Ureter (tissue), 1 donor: Measurements from ENCODE around the gene UBA52. TPM values are rescaled to one million over a fixed set of nuclear protein-coding genes. Genes with fewer than 3 reads are reported as not detected.
A peak's percentile ranks its signal among the peaks of the same experiment; 100 is the strongest.
"Not testable (repeated sequence)": the region's sequence is repeated elsewhere in the genome, so short reads cannot be mapped to it uniquely, and the experiment has no call there.

Experiments used
- DNase-seq: peaks from one replicate; pipeline ENCODE4 v3.0.0-alpha.2; 2020; ENCODE audit warnings: low spot score
- total RNA-seq: library from RNA; stranded (reverse); gene quantifications from one replicate; pipeline ENCODE4 v1.2.4, GENCODE V29; 2023
- donor health status: DM: yes; HTN: yes; CAD: no.

Gene UBA52
- total RNA-seq, 1 donor from 2014 or later, result 1,235 TPM

DNA sequence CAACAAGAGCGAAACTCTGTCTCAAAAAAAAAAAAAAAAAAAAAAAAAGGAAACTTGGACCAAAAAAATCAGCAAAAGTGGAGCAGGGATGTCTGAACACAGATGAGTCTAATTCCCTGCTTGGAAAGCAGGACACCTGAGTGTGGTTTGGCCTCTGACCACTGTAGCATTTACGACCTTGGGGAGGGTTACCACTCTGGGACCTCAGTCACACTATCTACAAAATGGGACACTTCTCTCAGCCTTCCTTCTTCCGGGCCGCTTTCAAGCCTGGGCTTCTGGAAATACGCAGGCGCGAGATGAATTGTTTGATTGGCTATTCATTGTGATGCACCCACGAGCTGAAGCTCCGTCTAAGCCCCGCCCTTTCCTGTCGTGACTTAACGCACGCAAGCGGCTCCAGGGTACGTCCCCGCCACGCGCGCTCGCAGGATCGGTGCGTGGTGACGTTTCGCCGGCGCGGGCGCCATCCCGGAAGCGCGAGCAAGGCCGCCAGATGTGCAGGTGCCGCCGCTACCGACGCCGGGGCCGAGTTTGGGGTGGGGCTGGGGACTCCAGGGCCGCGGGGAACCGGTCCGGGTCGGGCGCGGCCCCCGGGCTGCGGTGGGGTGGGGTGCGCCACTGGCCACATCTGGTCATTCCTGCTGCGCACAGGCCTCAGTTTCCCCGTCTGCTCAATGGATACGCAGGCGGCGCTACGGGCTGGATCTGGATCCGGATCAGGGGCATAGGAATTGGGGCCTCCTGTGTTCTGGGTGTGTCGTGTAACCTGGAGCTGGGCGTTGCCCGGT is 14.1 kb upstream of the UBA52 start, which contains the start of gene KXD1:
Gene KXD1, plus strand, starts transcription at position 460 of the 791 bp plus-strand sequence. CDS start 4,187 bp downstream, outside the sequence.
- DNase-seq, result peak; percentile 98

DNA sequence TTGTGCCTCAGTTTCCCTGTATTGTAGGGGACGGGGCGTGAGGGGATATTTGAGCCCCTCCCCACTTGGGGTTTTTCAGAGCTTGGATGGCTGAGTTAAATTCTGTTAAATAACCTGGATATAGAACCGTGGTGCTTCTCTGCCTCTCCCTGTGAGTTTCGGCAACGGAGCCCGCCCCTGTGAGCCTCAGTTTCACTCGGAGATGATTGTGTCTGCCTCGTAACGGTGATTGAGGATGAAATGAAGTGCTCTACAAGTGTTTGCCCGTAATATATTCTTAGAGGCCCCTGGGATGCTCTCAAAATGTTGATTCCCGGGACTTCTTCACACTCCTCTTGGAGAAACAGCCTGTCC is 13.5 kb upstream of the UBA52 start:
- no peak for DNase-seq

DNA sequence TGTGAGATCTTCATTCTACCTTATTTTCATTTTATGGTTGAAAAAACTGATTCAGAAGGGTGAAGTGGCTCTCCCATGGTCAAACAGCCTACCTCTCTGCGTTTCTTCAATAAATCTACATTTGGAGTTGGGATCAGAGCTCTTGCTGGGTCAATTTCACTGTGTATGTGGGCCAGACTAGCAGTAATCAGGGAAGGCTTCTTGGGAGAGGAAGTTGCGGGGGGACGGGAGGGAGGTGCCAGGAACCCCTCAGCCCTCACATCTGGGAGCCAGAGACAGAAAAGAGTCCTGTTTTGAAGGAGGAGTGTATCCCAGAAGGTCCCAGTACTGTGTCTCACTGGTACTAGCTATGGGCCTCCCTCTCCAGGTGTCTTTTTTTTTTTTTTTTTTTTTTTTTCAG is 13.1 kb upstream of the UBA52 start:
- no peak for DNase-seq

DNA sequence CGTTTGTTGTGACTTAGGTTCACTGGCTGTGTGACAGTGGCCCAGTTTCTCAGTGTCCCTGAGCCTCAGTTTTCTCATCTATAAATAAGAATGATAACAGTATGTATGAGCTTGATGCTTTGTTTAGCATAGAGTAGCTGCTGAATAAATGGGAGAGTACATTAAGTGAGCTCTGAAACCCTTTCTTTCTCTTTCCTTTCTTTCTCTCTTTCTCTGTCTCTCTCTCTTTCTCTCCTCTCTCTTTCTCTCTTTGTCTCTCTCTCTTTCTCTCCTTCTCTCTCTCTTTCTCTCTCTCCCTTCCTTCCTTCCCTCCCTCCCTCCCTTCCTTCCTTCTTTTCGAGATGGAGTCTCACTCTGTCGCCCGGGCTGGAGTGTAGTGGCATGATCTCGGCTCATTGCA is 12.0 kb upstream of the UBA52 start:
- no peak for DNase-seq

DNA sequence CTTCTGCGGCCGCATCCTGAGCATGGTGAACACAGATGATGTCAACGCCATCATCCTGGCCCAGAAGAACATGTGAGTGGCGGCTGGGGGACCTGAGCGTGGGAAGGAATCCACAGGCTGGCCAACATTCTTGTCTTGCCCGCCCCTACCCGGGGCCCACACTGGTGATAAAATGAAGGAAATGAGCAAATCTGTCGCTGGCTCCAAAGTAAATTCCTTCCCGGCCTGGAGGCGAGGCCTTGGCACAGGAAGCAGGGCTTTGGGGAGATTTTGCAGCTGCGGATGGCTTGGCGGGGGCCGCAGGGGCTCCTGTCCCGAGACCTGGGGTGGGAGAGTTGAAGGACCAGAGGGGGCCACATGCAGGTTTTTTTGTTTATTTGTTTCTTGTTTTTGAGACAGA is 9.6 kb upstream of the UBA52 start:
- no peak for DNase-seq

DNA sequence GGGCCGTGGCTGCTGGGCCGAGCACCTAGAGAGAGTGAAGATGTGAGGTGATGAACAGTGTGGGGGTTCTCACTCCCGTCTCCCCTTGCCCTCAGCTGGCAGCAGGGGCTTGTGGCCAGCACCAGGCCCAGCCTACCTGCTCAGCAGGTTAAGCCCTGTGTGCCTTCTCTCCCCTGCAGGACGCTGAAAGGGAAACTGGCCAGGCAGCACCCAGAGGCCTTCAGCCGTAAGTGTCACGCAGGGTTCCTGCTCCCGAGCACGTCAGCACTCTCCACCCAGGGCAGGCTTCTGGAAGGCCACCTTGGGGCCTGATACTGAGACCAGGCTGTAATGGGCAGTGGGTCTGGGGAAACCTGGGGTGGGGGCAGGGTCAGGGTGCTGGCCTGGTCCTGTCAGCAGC is 4.7 kb upstream of the UBA52 start:
- no peak for DNase-seq

DNA sequence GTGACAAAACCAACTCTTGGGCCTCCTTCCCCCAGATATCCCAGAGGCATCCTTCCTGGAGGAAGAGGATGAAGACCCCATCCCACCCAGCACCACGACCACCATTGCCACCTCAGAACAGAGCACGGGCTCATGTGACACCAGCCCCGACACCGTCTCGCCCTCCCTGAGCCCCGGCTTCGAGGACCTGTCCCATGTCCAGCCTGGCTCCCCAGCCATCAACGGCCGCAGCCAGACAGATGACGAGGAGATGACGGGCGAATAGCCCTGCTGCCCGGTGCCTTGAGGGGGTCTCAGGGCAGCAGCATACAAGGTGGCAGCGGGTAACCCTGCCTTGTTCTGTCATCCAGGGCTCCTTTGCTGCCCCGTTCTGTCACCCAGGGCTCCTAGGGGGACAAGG is 3.3 kb upstream of the UBA52 start:
- DNase-seq, result no peak

DNA sequence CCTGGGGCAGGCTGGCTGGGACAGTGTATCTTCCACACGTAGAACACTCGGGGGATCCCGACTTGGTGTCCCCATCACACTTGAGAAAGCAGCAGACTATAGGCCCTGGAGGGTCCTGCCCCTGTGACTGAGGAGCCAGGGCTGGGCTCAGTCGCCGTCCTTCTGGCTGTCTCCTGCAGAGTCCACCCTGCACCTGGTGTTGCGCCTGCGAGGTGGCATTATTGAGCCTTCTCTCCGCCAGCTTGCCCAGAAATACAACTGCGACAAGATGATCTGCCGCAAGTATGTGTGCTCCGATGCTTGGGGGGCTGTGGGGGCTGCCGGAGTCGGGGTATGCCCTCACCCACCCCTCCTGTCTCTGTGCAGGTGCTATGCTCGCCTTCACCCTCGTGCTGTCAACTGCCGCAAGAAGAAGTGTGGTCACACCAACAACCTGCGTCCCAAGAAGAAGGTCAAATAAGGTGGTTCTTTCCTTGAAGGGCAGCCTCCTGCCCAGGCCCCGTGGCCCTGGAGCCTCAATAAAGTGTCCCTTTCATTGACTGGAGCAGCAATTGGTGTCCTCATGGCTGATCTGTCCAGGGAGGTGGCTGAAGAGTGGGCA is 3.1 kb downstream of the UBA52 start:
- no peak for DNase-seq

DNA sequence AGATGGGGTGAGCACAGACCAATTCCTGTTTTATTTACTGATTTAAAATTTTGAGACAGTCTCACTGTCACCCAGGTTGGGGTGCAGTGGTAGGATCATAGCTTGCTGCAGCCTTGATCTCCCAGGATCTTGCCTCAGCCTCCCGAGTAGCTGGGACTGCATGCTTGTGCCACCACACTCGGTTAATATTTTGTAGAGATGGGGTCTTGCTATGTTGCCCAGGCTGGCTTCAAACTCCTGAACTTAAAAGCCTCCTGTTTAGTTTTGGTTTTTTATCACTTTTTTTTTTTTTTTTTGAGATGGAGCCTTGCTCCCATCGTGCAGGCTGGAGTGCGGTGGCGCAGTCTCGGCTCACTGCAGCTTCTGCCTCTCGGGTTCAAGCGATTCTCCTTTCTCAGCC is 4.7 kb downstream of the UBA52 start:
- DNase-seq, result no peak

DNA sequence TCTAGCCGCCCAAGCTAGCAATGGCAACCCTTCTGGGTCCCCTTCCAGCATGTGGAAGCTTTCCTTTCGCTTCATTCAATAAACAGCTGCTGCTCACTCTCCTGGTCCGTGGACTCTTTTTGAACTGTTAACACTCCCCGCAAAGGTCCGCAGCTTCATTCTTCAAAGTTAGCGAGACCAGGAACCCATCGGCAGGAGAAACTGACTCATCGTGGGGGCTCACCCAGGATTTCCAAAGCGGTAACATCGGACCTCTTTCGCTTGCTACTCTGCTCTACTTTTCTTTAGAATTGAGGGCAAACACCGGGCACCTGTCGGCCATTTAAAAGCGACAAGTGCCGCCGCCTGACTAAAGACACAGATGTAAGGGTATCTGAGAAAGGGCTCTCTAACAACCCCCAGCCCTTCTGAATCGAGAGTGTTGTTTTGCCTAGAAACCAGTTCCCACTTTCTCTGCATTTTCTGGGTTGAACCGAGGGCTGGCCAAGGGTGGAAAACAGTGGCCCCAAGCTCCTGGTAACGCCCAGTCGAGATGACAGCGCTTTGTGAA is 5.8 kb downstream of the UBA52 start:
- DNase-seq, result no peak

DNA sequence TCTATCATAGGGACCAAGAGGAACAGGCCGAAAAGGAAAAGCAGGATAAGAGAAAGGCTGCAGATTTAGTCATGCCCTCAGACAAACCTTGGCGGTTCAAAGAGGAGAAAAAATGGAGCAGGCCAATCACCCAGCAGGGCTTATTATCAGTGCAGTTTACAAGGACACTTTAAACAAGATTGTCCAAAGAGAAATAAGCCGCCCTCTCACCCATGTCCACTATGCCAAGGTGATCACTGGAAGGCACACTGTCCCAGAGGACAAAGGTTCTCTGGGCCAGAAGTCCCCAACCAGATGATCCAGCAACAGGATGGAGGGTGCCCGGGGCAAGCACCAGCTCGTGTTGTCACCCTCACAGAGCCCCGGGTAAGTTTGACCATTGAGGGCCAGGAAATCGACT is 8.7 kb downstream of the UBA52 start:
- no peak for DNase-seq

DNA sequence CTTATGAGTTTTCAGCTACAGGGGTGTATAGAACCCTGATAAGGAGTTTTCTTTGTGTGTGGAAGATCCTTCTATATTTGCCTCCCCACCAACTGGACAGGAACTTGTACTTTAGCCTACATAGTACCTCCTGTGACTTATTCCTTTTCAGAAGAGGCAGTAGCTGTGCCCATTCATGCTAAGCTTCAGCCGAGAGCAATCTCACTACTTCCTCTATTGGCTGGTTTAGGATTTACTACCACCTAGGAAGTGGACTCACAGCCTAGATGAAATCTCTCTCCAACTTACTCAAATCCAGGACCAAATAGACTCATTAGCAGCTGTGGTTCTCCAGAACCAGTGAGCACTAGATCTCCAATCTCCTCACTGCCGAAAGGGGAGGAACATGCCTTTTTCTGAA is 14.6 kb downstream of the UBA52 start:
- no peak for DNase-seq

DNA sequence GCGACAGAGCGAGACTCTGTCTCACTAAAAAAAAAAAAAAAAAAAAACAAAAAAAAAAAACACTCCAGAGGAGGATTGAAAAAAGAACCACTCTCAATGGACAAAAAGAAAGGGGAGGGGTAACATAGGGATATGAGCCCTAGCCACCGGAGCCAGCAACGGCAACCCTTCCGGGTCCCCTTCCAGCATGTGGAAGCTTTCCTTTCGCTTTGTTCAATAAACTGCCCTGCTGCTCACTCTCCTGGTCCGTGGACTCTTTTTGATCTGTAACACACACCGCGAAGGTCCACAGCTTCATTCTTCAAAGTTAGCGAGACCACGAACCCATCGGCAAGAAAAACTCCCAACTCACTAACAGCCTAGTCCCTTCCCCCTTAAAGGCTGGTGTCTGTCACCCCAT is 15.9 kb downstream of the UBA52 start:
- DNase-seq, result no peak

DNA sequence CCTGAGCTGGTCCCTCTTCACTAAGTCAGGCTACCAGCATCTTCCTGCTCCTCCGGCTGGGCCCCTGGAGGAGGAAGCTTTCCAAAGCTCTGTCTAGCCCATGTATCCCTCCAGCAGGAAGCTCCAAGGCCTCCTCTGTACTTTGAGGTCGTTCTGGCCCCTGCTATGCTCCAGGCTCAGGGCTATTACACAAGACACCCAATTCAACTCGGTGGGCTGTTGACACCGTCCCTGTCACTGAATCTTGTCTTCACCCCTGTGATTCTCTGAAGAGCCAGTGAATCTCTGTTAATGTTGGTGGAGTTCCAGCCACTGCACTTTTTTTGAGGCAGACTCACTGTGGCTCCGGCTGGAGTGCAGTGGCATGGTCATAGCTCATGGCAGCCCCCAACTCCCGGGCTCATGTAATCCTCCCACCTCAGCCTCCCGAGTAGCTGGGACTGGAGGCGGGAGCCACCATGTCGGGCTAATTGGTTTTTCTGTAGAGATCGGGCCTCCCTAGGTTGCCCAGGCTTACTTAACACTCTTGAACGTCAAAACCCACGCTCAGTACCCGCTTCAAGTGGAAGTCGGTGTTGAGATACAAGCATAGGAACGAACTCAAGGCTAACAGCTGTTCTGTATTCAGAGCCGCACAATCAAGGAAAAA is 16.4 kb downstream of the UBA52 start:
- no peak for DNase-seq

DNA sequence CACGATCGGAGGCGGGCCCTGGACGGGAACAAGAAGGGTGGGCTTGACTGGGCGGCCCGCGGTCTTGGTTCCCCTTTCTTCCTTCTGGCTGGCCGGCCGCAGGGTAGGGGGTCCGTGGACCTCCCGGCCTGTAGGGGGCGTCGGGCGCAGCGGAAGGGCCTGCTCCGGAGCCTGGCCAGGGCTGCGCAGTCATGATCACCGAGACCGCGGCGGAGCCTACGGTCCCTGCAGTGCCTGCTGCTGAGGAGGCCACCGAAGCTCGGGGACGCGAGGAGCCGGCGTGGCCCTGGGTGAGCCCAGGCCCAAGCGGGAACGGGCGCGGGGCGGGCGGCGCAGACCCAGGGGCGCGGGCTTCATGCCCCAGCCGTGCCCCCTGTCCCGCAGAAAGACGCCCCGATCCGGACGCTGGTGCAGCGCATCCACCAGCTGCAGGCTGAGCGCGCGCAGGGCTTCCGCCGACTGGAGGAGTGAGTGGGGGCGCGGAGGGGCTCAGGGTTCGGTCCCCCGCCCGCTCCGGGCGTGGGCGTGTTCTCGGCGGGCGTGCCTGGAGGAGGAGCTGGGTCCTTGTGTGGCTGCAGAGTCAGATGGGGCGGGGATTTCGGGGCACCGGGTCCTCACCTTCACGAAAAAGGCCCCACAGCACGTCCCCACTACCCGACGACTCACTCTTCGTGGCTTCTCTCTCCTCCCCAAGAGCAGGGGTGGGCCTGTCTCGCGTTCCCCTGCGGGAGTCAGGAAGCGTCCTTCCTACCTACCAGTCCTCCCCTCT is 17.1 kb downstream of the UBA52 start, which contains the start of gene REX1BD:
Gene REX1BD, plus strand, starts transcription at position 188 of the 769 bp plus-strand sequence. Its CDS starts 4 bp downstream, at position 192.
- peak; percentile 83 for DNase-seq

DNA sequence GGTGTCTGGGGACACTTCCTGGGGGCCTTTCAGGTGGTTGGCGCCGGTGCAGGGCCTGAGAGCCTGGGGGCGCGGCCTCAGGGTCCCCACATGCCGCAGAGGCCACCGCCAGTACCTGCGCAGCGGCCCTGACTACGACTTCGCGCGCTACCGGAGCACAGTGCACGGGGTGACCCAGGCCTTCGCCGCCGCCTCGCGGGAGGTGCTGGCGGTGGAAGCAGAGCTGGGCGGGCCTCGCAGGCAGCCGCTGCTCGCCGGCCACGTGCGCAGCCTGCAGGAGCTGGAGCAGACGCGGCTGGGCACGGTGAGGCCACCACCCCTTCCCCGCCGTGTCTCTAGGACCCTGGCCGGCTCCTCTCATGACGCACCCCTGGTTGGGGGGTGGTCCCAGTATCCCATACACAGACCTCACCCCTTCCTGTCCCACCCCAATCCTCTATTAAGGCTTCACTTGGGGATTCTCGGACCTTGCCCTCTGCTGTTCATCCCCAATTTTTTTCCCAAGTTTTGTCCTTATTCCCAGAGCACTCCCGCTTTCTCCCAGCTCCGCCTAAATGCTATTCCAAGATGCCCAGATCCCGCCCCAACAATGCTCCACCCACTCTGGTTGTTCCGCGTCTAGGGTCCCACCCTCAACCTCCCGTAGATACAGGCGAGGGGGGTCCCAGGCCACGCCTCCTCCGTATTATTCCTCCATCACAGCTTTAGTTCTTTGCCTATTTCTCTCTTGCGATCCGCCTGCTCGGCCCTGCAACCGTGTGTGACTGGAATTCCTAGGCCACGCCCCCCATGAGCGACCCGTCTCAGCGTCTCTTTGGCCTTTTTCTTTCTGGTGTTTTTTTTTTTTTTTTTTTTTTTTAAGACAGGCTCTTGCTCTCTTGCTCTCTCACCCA is 18.0 kb downstream of the UBA52 start:
- peak; percentile 71 for DNase-seq

DNA sequence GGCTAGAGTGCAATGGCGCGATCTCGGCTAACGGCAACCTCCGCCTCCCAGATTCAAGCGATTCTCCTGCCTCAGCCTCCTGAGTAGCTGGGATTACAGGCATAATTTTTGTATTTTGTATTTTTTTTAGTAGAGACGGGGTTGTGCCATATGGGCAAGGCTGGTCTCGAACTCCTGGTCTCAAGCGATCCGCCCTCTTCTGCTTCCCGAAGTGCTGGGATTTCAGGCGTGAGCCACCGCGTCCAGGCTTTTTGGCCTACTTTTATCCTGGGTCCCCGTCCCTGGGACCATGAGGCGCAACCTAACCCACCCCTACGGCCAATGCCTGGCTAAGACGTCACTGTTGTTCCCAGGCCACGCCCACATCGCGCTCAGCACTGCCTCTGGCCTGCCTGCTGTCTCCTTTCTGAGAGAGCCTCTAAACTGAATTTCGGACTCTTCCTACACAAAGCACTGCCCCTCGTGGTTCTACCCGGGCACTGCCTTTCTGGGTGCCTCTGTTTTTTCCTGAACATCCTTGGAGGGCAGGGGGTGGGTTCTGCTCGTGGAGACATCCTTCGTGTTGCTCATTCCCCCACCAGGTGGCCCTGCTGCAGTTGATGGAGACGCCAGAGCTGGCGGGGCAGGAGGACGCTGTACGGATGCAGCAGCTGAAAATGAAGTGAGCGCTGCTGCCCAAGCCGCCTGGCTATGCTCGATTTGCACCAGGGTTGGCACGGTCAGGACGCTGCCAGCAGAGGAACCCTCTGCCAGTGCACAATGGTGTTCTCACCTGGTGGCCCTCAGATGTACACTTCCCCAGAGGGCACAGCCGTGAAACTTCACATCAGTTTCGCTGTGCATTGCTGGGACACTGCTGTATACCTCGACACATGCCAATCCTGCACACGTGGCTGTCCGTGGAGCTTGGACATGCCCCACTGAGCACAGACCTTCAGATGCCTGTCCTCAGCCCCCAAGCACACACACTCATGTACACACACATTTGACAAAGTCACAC is 18.9 kb downstream of the UBA52 start:
- no peak for DNase-seq

DNA sequence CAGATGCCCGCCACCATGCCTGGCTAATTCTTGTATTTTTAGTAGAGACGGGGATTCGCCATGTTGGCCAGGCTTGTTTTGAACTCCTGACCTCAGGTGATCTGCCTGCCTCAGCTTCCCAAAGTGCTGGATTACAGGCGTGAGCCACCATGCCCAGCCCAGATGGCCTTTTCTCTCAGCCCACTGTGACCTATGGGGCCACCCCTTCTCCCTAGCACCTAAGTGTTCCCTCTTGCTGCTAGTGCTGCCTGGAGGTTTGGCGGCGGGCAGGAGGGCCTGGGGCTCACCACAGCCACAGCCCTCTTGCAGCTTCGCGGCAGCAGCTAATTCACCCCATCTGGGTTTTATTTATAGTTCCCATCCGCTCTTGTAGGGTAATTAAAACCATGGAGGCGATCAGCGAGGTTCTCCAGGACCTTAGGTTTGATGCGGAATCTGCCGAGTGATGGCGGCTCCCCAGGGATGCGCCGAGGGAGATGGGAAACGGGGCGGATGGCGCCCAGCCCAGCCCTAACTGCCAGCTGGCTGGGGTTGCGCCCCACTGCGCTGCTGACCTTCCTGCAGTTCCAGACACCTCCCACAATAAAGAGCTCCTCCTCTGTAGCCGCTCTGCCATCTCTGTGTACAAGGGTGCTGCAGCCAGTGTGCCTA is 20.2 kb downstream of the UBA52 start:
- no peak for DNase-seq

DNA sequence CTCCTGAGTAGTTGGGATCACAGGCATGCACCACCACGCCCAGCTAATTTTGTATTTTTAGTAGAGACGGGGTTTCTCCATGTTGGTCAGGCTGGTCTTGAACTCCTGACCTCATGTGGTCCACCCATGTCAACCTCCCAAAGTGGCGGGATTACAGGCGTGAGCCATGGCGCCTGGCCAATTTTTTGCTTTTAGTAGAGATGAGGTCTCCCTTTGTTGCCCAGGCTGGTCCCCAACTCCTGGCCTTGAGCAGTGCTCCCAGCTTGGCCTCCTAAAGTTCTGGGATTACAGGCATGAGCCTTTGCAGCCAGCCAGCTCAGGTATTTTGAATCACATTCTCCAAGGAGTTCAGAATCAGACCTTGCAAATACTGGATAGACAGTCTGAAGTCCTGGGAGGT is 21.1 kb downstream of the UBA52 start:
- not testable (repeated sequence) for DNase-seq
